ENCODE results near the gene DDX56. TPM values are rescaled to one million over a fixed set of nuclear protein-coding genes. Genes with fewer than 3 reads are reported as not detected.
A peak's percentile ranks its signal among the peaks of the same experiment; 100 is the strongest.

DDX56 gene
- total RNA-seq, 1 experiment from 2014 or later: 83.1 TPM

- DNase-seq (ENCODE audit: low spot score) (no peak), ATAC-seq (no peak)
- Mint-ChIP-seq H3K4me3 (no peak overlapping the region), H3K27ac (peak overlapping the region; percentile 87; the same call in 1 of the 2 replicates), H3K27me3 (ENCODE audit: low read depth) (no peaks in the 10 kb centered on the region), H3K4me1 (peaks cover 9% of the 10 kb centered on the region), H3K36me3 (peaks cover 12% of the 10 kb centered on the region), H3K9me3 (no peaks in the 10 kb centered on the region)
- TF ChIP-seq ELF4 (CRISPR knock-in tag; IDR thresholded peaks at IDR 0.05; ENCODE audit: low read depth) (no peak), PRRX2 (CRISPR knock-in tag; IDR thresholded peaks at IDR 0.05) (no peak), SP1 (CRISPR knock-in tag; conservative IDR thresholded peaks at IDR 0.05) (no peak), MXD4 (CRISPR knock-in tag; IDR thresholded peaks at IDR 0.05; ENCODE audit: borderline replicate concordance) (no peak), GTF2I (CRISPR knock-in tag; conservative IDR thresholded peaks at IDR 0.05) (no peak), MYBL2 (CRISPR knock-in tag; IDR thresholded peaks at IDR 0.05) (no peak)
- TF ChIP-seq, protein P1, sequence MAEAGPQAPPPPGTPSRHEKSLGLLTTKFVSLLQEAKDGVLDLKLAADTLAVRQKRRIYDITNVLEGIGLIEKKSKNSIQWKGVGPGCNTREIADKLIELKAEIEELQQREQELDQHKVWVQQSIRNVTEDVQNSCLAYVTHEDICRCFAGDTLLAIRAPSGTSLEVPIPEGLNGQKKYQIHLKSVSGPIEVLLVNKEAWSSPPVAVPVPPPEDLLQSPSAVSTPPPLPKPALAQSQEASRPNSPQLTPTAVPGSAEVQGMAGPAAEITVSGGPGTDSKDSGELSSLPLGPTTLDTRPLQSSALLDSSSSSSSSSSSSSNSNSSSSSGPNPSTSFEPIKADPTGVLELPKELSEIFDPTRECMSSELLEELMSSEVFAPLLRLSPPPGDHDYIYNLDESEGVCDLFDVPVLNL (CRISPR knock-in tag; IDR thresholded peaks at IDR 0.05; ENCODE audit: borderline replicate concordance, low read depth): no peak
- TF ChIP-seq, protein P2, sequence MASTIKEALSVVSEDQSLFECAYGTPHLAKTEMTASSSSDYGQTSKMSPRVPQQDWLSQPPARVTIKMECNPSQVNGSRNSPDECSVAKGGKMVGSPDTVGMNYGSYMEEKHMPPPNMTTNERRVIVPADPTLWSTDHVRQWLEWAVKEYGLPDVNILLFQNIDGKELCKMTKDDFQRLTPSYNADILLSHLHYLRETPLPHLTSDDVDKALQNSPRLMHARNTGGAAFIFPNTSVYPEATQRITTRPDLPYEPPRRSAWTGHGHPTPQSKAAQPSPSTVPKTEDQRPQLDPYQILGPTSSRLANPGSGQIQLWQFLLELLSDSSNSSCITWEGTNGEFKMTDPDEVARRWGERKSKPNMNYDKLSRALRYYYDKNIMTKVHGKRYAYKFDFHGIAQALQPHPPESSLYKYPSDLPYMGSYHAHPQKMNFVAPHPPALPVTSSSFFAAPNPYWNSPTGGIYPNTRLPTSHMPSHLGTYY (CRISPR knock-in tag; IDR thresholded peaks at IDR 0.05): no peak
- POLR2A ChIA-PET: no interaction called here
- CTCF ChIA-PET: no interaction called here
Observed at GRCh38 chr7:44622342-44623151, 48.8 kb upstream of the DDX56 start.

DNA sequence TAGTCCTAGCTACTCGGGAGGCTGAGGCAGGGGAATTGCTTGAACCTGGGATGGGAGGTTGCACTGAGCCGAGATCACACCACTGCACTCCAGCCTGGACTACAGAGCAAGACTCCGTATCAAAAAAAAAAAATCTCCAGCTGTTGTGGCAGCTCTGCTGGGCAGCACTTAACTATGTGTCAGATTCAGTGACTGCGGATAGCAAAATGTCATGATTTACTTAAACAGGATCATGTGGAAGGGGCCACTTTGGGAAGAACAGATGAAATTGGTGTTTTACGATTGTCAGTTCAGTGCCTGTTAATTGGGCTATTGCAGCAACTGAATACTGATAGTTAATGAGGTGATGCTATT is 48.0 kb upstream of the DDX56 start:
- ChIA-PET CTCF (no interaction called here), POLR2A (interaction anchor here (0.9 to 1.4 kb wide), 2 partner anchors 9 to 127 kb away, joined by 3 to 4 read pairs; partner anchors contain the start of gene ZMIZ2)
- Mint-ChIP-seq H3K27me3 (ENCODE audit: low read depth) (no peaks in the 10 kb centered on the region), H3K4me1 (peaks cover 13% of the 10 kb centered on the region), H3K4me3 (no peak overlapping the region), H3K27ac (no peak overlapping the region), H3K9me3 (no peaks in the 10 kb centered on the region), H3K36me3 (peaks cover 12% of the 10 kb centered on the region)
- no peak for ATAC-seq
- DNase-seq (ENCODE audit: low spot score): no peak
- TF ChIP-seq EMX1 (CRISPR knock-in tag; IDR thresholded peaks at IDR 0.05): no peak
- no peak for TF ChIP-seq ZNF317 (CRISPR knock-in tag; IDR thresholded peaks at IDR 0.05; ENCODE audit: borderline replicate concordance, low read depth)
- no peak for TF ChIP-seq ZNF425 (CRISPR knock-in tag; conservative IDR thresholded peaks at IDR 0.05)
- no peak for TF ChIP-seq ZNF281 (CRISPR knock-in tag; IDR thresholded peaks at IDR 0.05)
- TF ChIP-seq JAZF1 (CRISPR knock-in tag; IDR thresholded peaks at IDR 0.05): no peak
- no peak for TF ChIP-seq ELF4 (CRISPR knock-in tag; IDR thresholded peaks at IDR 0.05; ENCODE audit: low read depth)
- no peak for TF ChIP-seq CREM (CRISPR knock-in tag; IDR thresholded peaks at IDR 0.05)
- TF ChIP-seq GTF2I (CRISPR knock-in tag; conservative IDR thresholded peaks at IDR 0.05): no peak
- TF ChIP-seq SMAD3 (CRISPR knock-in tag; IDR thresholded peaks at IDR 0.05; ENCODE audit: borderline replicate concordance): no peak
- TF ChIP-seq, protein P3, sequence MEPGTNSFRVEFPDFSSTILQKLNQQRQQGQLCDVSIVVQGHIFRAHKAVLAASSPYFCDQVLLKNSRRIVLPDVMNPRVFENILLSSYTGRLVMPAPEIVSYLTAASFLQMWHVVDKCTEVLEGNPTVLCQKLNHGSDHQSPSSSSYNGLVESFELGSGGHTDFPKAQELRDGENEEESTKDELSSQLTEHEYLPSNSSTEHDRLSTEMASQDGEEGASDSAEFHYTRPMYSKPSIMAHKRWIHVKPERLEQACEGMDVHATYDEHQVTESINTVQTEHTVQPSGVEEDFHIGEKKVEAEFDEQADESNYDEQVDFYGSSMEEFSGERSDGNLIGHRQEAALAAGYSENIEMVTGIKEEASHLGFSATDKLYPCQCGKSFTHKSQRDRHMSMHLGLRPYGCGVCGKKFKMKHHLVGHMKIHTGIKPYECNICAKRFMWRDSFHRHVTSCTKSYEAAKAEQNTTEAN (CRISPR knock-in tag; IDR thresholded peaks at IDR 0.05): no peak
- TF ChIP-seq USF1 (CRISPR knock-in tag; IDR thresholded peaks at IDR 0.05): no peak
- no peak for TF ChIP-seq TP53 (CRISPR knock-in tag; IDR thresholded peaks at IDR 0.05)
- no peak for TF ChIP-seq NFATC4 (CRISPR knock-in tag; IDR thresholded peaks at IDR 0.05)
- TF ChIP-seq, protein P4, sequence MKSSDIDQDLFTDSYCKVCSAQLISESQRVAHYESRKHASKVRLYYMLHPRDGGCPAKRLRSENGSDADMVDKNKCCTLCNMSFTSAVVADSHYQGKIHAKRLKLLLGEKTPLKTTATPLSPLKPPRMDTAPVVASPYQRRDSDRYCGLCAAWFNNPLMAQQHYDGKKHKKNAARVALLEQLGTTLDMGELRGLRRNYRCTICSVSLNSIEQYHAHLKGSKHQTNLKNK (CRISPR knock-in tag; IDR thresholded peaks at IDR 0.05): no peak

Data from WTC11 (cell line).